Fibroblast of skin of left quadriceps (primary cell): ENCODE measurements around the gene PEMT.

ENCODE experiments used
- DNase-seq, 2 experiments: peaks; one replicate each; pipeline ENCODE4 v3.0.0-alpha.2; 2013; ENCODE audit warnings: low read depth in 2 of 2

Gene PEMT

DNA sequence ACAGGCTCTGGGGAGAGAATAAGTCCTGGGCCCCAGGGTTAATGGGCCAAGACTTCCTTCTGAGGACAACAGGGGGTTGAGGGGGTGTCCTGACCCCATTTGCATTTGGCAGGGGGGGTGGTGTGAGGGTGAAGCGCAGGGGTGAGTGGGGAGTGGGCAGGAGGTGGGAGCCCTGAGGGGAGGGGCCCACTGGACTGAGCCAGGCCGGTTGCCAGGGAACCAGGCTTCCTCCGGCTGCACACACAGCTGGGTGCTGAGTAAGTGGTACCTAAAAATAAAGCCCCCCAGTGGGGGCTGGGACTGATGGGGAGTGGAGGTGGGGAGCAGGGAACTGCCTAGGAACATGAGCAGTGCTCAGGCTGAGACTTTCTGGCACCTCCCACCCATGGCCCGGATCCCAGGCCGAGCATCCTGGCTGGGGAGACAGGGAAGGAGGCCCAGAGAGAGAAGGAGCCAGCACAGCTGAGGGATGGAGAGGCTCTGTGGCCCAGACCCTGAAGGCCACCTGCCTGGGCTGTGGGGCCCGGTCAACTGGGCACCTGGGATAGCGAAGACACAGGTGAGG, 87.9 kb downstream of the PEMT start:
- no peak for DNase-seq

DNA sequence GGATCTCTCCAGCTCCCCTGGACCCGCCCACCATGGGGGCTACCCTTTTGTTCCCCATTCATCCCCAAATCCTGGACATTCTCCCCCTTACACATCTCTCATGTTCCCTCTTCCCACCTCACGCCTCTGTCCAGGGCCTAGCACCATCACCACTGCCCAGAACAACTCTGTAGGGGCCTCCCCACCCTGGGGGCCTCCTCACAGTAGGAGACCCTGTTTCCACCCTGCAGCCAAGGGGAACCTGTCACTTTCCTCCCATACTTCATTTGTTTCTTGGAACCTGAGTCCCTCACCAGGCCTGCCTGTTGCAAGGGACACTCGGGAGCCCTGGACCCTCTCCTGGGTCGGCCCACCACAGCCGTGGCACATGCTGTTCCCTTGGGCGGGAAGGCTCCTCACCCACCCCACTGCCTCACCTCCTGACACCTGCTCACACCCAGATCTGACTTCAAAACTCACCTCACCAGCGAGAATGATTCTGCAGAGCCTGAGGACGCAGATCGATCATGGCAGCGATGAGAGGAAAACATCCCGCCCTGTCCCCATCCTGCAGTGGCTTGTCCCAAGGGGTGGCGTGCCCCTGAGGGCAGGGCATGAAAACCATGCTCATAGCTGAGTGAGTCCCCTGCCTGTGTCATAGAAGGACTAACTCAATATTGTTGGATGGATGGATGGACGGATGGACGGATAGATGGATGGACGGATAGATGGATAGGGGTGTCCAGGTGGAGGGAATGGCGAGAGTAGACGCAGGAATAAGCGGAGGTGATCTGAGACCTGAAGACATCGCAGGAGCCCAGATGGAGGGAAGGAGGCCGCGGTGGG, 88.6 kb downstream of the PEMT start:
- DNase-seq = no peak

DNA sequence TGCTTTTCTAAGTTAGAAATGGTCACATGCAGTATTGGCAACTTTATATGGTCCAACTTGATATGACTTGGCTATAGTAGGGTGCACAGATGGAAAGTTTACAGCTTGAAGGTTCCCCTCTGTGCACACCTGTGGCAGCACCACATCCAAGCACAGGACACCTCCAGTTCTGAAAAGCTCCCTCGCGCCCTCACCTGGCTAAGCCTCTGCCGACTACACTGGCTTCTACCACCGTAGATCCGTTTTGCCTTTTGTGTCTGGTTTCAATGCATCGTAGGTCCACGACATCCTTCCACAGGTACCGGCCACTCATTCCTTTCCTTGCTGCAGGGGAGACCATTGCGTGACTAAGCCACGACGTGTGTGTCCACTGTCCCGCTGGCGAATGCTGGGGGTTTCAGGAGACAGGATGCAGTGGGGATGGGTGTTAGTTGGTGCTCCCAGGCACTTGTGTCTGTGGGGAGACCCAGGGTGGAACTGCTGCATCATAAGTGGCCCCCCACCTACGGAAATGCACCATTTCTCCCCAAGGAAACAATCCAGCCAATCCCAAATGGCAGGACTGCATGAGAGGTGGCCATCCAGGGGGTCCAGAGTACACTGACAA, 90.4 kb downstream of the PEMT start:
- DNase-seq = no peak

DNA sequence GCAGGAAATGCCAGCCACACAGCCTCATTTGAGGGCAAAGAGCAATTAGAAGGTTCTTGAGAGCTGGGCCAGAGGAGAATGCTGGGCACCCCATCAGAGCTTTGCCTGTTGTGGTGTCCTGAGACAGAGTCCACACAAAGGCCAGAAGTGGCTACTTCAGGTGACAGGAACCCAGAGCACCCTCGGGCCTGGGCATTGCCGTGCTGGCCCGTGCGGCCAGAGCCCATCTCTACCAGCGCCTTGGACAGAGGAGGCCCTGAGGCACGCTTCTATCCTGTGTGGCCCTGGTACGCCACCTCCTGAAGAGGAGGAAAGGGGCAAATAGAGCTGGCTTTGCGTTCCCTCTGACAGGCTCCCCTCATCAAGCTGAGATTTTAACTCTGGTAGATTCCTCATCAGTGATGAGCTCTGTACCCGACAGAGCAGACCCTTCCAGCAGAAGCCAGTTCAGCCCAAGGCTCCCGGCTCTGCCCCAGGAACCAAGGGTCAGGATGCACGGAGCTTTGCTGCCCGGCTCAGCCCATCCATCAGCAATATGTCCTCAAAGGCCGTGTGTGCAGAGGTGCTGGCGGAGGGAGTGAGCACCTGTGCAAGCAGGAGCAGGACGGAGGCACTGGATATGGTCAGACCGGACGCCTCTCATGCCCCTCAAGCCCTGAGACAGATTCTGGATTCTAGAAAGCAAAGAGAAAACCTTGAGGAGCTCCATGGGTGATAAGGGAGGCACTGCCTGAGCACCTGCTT, 91.9 kb downstream of the PEMT start:
- DNase-seq = no peak

DNA sequence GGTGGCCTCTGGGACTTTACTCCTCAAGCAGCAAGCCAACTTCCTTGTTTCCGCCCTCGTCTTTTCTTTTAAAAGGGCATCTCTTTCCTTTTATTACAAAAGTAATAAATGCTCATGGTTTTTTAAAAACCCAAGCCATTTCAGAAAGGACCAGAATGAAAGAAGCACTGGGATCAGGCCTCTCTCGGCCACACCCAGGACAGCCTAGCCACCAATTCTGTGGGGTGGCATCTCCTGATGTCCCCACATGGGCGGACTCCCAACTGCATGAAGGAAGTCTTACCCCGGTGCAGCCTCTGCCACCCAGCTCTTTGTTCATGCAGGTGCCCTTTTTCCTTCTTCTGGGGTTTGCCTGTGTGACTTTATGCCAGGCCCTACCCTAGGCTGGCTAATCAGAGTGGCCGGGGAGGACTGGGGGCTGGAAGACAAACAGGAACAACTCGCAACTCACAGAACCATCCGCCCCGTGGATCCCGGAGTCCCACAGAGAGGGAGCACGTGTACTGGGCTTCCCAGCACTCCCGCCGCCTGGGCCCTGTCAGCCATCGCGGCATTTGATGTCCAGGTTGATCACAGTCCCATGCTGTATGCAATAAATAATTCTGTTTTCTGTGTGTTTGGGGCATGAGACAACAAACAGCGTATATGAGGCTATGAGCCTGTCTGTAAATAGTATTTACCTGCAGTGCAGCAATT, 92.8 kb downstream of the PEMT start:
- DNase-seq = no peak

DNA sequence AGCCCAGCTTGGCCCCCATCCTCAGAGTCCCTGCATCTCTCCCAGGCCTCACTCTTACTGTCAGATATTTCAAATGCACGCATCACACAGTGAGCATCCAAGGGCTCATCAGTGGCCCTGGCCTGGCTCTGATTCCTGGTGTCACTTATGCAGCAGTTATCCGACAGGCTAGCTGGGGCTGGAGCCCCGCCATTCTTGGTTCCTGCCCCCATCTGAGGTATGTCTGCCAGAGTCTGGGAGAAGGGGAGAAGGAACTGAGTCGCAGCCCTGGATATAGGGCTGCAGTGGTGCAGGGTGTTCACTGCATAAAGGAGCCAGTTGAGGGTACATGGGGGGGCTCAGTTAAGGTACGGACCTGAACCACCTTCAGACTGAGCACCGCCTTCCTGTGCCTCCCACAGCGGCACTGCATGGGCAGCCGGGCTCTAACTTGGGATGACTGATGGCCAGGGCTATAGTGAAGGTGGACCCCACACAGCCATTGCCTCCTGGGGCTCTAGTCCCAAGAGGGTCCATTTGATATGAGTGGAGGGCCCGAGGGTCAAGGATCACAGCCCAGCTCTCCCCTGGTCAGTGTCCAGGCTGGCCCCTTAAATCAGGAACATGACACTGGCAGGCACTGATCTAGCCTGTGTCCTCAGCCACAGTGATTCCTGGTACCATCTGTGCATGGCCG, 93.5 kb downstream of the PEMT start:
- no peak for DNase-seq

DNA sequence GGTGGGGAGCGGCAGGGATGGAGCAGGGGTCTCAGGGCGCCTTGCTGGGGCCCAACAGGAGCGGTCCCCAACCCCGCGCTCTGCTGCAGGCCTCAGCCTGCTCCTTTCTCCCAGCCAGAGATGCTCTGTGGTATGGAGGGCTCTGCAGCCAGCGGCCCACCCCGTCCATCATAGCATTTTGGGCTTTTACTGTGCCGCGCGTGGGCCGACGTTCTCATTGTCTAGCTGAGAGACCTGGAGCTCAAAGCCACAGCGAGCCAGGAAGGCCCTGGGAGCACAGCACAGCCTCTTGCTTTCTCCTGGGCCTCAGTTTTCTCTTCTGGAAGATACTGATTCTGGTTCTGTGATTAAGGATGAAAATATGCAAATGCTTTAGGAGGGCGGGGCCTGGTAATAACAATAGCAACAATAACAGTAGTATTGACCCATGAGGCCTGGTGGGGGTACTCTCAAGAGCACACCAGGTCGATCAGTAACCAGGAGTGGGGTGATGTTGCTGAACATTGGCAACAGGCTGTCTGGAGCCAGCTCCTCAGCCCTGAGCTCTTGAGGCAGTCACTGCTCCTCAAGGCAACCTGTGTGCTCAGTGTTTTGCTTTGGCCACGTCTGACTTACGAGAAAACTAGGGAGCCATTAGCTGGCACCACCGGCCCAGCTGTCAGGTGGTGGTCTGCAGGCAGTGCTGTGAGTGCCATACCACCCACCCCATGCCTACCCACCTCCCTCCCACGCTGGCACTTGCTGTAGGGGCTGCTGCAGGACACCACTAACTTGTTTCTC, 94.3 kb downstream of the PEMT start:
- DNase-seq = no peak

DNA sequence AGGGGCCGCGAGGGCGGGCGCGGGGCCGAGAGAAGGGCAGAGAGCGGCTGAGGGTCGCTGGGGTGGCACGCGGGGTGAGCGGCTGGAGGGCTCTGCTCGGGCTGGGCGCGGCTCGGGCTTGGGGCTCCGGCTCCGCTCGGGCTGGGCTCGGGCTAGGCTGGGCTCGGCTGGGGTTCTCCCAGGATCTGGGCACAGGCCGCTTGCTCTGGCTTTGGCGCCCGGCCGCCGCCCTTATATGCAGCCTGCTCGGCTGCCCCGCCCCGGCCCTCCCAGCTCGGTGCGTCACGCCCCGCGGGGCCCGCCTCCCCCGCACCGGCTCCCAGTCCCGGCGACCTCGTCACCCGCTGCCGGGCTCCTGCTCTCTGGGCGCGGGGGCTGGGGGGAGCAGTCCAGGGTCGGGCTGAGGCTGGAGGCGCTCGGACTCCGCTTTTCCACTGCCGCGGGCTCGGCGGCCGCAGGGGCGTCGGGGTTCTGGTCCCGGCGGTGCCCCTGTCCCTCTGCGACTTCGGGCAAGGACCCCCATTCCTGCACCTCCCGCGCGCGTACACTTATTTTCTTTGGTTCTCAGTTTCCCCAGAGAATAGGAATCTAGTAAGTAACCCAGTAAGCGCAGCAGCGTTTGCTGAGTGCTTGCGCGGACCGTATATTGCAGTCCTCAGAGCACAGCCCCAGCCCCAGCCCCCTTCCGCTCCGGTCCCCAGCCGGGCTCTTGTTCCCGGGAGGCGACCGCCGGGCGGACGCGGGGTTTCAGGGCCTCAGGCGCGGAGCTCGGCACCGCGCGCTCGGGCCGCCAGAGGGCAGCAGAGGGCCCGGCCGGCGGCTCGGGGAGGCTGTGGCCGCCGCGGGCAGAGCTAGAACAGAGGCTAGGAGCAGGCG, 95.1 kb downstream of the PEMT start, which contains the start of gene RASD1:
RASD1 (minus strand) TSS at position 207 of the 876 bp plus-strand sequence. CDS start 214 bp downstream, outside the sequence.
- peak; percentile 44 to 45 for DNase-seq

DNA sequence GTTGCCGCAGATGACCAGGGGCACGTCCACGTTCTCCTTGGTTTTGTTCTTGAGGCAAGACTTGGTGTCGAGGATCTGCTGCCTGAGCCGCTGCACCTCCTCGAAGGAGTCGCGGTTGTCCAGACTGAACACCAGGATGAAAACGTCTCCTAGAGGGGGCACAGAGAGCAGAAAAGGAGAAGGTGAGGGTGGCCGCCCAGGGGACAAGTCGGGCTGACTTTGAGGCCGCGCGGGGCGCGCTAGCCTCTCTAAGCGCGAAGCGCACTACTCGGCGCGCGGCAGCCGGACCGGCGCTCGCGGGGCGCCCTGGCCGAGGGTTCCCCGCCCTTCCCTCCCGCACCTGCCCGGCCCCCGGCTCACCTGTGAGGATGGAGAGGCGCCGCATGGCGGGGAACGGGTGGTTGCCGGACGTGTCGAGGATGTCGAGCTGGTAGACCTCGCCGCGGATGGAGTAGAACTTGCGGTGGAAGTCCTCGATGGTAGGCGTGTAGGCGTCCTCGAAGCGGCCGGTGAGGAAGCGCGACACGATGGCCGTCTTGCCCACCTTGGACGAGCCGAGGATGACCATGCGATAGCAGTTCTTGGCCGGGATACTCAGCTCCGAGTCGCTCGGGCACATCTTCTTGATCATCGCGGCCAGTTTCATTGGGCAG, 95.8 kb downstream of the PEMT start:
- DNase-seq = no peak

DNA sequence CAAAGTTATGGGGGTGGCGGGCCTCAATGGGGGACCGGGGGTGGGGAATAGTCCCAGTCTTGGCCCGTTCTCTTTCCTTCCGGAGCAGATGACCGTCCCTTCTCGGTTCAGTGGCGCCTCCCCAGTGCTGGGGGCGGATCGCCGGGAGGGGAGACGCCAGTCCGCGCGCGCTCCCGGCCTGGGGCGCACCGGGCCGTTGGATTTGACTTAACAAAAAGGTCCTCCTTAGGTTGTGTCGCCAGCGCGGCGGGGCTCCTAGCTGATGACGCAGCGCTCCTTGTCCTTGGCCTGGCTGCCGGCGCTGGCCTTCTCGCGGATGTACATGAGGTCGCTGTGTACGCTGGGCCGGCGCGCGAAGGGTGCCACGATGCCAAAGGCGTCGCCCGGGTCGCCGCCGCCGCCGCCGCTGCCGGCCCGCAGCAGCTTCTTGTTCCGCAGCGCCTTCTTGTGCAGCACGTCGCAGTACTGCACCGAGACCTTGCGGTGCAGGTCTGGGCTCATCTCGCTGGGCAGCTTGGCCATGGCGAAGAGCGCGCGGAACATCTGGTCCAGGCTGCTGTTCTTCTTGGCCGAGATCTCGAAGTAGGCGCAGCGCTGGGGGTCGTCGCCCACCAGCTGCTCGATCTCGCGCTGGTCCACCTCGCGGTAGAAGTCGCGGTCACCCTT, 96.5 kb downstream of the PEMT start:
- DNase-seq = no peak

DNA sequence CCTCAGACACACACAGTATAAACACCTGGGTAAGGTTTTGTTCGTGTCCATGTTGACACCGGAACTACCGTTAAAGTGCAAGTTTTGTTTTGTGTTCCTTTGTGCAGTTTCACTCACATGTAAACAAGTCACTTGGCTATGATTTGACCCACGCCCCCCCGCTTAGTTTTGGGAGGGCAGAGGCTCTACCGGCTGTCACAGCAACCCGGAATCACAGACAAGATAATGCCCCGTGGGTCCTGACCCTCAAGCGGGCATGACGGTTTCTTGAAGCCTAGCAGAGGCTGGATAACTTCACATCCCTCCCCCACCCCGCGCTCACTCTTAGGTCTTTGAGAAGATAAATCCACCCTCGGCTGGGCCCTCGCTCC, 97.0 kb downstream of the PEMT start:
- no peak for DNase-seq

DNA sequence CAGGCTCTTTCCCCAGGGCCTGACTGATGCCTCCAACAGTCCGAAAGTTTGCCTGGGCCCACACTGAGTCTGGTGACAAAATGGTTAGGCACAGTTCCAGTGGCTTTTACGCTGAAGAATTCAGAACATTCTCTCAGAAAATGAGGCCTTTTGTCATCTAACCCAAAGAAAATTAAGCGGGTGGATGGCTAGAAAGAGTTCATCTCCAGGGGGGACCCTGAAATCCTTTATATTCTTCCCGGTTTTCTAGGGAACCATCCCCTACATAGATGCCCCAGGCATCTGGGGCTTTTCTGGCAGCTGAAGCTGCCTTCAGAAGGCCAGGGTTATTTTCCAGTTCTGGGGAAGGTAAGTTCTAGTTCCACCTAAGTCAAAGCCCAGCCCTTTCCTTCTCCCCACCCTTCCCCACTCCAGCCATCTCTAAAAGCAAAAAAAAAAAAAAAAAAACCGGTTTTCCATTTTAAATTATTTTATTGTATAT, 97.5 kb downstream of the PEMT start:
- no peak for DNase-seq

DNA sequence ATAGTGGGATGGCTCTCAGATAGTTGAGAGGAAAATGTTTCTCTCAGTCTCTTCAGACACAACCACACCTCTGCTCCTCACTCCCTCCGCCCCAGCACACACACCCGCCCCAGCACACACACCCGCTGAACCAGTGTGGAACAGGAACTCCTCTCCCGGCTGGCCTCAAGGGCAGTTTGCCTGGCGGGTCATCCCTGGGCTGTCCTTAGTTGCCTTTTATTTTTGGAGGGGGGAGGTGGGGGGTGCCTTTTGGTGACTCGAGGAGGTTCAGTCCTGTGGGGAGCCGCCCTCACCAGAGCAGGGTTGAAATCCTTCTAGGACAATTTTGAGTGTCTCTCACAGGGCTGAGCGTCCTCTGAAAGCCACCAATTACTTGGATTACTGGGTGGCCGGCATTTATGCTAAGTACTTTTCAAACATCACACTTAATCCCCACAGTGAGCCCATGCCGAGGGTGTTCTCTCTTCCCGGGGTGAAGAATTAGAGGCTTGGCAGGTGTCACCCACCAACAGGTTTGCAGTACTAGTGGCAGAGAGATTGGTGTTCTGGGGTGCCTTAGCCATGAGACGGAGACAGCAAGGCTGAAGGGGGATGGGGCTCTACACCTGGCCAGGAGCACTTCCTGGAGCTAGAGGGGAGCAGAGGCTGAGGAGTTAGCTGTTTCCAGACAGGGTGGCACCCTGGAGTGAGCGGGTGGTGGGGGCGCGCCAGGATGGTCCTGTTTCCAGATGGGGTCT, 98.1 kb downstream of the PEMT start:
- no peak for DNase-seq

DNA sequence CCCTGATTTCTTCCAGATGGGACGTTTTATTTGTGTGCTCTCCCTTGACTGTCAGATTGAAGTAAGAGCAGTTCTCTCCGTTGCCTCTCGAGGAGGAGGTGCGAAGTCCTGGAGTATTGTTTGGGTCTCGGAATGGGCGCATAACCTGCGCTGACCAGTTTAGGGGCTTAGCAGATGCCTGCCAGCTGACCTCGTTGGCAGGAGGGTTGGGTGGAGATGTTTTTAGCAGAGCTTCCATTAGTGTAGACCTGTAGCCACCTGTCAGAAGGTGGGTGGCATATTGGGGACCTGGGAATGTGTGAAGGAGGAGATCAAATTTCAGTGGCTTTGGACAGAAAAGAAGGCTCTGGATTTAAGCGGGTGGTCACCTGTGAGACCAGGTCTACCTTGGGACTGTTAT, 98.9 kb downstream of the PEMT start:
- DNase-seq = no peak

DNA sequence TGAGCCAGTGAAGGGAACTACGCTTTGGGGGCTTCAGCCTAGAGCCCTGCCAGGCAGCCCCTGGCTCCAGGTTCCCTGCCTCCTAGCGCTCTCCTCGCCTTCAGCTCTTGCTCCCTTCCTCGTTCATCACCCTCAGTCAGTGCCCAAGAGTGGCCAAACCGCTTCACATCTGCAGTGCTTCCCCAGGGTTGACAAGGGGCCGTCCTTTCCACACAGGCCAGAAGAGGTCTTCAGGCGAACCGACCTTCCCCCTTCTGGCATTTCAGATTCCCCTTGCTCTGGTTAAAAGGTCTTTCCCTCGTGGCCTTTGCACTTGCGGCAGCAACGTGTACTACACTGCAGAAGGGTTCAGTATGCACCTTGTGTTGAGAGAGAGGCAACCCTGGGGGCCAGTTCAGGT, 99.4 kb downstream of the PEMT start:
- no peak for DNase-seq

DNA sequence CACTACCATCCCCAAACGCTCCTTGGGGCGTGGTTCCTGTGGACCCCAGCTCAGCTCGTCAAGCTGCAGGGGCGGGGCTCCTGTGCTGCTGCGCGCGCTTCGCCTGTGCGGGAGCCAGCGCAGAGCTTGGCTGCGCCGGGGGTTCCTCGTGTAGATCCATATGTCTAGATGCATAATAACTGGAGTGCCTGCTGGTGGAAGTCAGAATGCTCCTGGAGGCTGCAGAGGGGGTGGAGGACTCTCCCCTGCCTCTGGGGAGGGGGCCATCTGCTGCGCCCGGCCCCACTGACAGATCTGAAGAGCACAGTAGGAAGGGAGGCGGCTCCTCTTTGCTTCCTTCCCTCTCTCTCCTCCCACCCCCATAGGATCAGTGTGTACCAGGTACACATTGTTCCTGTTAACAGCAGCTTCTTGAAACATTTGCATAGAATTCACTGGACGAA, 99.9 kb downstream of the PEMT start:
- DNase-seq = no peak

DNA sequence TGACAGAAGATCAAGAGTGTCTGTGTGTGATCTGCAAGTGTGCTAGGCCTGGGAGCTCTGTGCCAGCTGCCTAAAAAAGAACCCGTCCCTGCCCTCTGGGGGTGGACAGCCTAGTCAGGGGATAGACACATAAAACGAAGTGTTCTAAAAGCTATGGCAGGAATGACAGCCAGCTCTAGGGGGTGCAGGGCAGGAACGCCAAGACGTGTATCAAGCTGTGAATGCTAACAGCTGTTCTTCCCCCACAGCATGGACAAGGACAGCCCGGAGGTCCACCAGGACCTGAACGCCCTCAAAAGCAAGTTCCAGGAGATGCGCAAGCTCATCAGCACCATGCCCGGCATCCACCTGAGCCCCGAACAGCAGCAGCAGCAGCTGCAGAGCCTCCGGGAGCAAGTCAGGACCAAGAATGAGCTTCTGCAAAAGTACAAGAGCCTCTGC, 100.5 kb downstream of the PEMT start:
- DNase-seq = no peak
